Left cardiac atrium (tissue), 4 donors: ENCODE measurements around the gene AGAP5. TPM values are rescaled to one million over a fixed set of nuclear protein-coding genes. Genes with fewer than 3 reads are reported as not detected.

Source experiments
- ATAC-seq, 2 donors: fragments of 200-7000 bp; cut with Tn5 transposase; one replicate each; pipeline ENCODE4 v1.9.1; 2020; ENCODE audit warnings: mild to moderate bottlenecking in 2 of 2, moderate library complexity in 2 of 2
- DNase-seq: peaks from one replicate; pipeline ENCODE4 v3.0.0-alpha.2; 2020
- intact Hi-C, 2 donors: fragments of 100-400 bp; cut with DNase I; formaldehyde crosslinking; loops; one replicate each; pipeline versions ENCODE4 v1.14.1 to v1.15.1; 2022 to 2023
- total RNA-seq, 2 donors: library from RNA; stranded (reverse); fragmentation: NEBNext Ultra II Directional; extraction: Animal tissue kit (Norgen Biotek cat#: 25700); gene quantifications; one replicate each; pipeline ENCODE4 v1.2.1, GENCODE V29; 2021
- donor health status: DM: no; HTN: yes; CAD: no.
- donor health status: DM: no; HTN: yes; CAD: no; lungs with severe emphysema.
- donor health status: DM: yes; HTN: yes; CAD: no.
- donor health status: Dilated cardiomyopathy.

AGAP5 gene
- total RNA-seq, 2 donors from 2014 or later, result 4.2 to 4.4 TPM

DNA sequence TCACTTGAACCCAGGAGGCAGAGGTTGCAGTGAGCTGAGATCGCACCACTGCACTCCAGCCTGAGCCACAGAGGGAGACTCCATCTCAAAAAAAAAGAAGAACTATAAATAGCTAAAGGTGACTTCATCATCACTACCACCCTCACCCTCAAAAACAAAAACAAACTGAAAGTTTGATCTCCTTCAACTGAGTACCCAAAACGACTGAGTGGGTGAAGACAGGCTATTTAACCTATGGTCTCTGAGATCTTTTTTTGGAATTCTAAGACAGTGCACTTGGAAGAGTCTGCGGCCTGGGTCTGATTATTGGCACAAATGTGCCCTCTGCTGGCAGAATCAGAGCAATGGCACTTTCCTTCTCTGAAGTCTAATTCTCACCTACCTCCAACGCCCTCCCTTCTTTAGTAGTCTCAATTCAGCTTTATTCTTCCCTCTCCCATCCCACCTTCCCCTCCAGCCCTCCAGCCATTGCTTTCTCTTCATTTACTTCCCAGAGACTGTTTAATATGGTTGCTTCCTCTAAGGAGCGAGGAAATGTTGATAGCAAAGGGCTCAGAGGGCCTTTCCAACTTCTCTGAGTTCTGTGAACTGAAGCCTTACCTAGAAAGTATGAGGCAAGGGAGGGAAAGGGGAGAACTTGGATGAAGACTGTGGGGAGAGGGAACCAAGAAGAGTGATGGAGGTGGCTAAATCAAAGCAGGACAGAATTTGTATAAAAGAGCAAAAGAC is 53.7 kb downstream of the AGAP5 start:
- peak; percentile 58 for DNase-seq
- intact Hi-C loops, result loop anchor here in 1 of 2 donors (1.0 to 5.0 kb wide), 2 partner anchors 67 to 115 kb away; no protein-coding TSS in a partner anchor
- ATAC-seq, result peak; percentile 16 to 28

DNA sequence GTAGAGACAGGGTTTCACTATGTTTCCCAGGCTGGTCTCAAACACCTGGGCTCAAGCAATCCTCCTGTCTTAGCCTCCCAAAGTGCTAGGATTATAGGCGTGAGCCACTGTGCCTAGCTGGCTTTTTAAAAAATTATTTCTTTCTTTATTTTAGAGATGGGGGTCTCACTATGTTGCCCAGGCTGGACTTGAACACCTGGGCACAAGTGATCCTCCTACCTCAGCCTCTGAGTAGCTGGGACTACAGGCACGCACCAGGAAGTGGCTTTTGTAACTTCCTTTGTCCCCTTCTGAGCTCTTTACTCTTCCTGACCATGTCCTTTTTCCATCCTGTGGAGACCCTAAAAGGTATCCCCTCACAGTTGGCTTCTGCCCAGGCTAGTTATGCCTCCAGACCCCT is 54.5 kb downstream of the AGAP5 start:
- no peak for ATAC-seq
- no peak for DNase-seq
- intact Hi-C loops, result loop anchor here in 1 of 2 donors (5.0 kb wide), 1 partner anchor 66 kb away; no protein-coding TSS in a partner anchor

DNA sequence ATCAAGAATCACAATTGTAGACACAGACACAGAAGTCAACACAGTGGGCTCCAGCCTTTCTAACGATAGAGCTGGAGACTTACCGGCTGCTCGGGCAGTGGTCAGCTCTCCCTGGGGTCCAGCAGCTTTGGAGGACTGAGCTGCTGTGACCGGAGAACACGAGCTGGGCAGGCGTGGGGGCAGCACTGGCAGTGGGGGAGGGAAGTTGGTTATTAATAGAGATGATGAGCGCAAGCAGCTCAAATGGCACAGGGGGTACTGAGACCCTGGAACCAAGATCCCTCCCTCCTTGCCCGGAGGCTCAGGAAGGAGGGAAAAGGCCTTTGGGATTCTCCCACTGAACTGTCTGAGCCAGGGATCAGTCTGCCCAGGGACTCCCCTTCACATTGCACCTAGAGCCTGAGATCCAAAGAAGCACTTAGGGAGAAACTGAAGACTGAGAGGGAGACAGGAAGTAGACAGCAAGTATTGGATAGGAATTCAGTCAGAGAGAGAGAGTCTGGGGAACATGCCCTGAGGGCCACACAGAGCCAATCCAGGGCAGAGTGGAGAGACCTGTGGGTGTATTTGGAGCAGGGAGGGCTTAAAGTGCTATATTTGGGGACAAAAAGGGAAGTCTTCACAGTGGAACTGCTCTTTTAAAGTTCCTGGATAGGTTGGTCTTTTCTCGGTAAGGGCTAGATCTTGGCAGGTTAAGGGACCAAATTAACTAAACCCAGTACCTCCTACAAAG is 56.4 kb downstream of the AGAP5 start, which contains the start of gene MYOZ1:
MYOZ1 (minus strand) TSS at position 147 of the 733 bp plus-strand sequence. CDS start 1,457 bp downstream, outside the sequence.
- no peak for DNase-seq
- ATAC-seq, result peak in 1 of 2 donors; percentile 31
- intact Hi-C loops, result loop anchor here in 1 of 2 donors (5.0 kb wide), 1 partner anchor 64 kb away; no protein-coding TSS in a partner anchor

DNA sequence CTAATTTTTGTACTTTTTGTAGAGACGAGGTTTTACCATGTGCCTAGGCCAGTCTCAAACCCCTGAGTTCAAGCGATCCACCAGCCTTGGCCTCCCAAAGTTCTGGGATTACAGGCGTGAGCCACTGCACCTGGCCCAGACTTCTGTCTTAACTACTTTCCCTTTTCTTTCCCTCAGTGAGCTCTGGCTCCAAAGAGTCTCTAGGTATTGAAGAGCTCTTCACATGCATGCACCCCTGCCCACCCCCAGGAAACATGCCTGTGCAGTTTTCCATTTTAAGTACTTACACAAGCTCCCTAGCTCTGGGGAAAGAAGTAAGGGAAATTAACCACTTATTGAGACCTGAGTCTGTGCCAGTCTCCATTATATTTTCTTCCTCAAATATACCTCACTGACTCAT is 58.6 kb downstream of the AGAP5 start:
- intact Hi-C loops, result loop anchor here in 1 of 2 donors (2.0 kb wide), 1 partner anchor 108 kb away; no protein-coding TSS in a partner anchor
- ATAC-seq (no peak), DNase-seq (no peak)

DNA sequence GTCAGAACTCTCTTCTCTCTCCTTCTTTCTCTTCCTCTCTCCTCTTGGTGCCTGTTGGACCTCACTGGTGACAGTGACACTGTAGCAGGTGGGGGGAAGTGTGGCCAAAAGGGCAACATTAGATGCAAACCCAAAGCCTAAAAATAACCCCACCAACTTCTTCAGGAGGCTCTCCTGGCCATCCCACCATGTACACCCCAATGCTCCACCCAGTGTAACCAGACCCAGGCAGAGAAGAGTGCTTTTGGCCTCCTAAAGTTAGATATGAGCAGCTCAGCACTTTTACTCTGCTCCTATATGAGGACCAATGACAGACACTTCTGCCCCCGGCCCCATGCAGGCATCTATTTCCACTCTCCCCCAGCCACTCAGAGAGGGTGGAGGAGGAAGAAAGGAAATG is 62.1 kb downstream of the AGAP5 start:
- no peak for DNase-seq
- ATAC-seq, result no peak
- intact Hi-C loops, result no loop called here

DNA sequence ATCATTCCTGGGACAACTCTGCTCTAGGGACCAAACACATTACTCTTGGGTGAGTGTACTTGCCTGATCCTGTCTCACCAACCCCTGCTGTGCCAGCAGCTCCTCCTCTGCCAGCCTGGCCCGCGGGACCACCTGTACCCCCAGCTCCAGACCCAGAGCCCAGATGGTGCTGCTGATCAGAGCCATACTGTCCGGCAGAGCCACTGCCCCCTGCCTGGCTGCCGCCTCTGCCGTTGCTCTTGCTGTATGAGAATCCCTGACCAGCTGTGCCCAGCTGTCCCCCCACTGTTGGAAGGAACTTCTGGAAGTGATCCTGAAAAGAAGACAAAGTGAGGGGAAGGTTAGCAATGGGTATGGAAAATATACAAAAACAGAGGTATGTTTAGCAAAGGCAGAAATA is 63.5 kb downstream of the AGAP5 start:
- DNase-seq, result no peak
- intact Hi-C loops, result no loop called here
- ATAC-seq, result no peak

DNA sequence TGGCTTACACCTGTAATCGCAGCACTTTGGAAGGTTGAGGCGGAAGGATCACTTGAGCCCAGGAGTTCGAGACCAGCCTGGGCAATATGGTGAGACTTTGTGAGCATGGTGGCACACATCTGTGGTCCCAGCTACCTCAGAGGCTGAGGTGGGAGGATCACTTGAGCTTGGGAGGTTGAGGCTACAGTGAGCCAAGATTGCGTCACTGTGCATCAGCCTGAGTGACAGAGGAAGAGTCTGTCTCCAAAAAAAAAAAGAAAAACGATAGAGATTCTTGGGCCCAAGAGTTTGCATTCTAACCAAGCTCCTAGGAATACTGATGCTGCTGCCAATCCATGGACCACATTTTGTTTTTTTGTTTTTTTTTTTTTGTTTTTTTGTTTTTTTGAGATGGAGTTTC is 68.7 kb downstream of the AGAP5 start:
- ATAC-seq, result no peak
- no peak for DNase-seq
- intact Hi-C loops, result no loop called here

DNA sequence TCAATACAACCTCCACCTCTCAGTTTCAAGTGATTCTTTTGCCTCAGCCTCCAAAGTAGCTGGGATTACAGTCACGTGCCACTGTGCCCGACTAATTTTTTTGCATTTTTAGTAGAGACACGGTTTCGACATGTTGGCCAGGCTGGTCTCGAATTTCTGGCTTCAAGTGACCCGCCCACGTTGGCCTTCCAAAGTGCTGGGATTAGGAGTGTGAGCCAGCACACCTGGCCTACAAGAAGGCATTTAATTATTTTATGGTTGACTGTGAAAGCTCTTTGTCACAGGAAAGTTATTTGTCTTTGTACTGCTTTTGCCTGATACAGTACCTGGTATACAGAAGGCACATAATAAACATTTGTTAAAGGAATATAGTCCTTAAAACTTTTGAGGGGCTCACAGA is 69.5 kb downstream of the AGAP5 start:
- ATAC-seq, result no peak
- intact Hi-C loops, result no loop called here

DNA sequence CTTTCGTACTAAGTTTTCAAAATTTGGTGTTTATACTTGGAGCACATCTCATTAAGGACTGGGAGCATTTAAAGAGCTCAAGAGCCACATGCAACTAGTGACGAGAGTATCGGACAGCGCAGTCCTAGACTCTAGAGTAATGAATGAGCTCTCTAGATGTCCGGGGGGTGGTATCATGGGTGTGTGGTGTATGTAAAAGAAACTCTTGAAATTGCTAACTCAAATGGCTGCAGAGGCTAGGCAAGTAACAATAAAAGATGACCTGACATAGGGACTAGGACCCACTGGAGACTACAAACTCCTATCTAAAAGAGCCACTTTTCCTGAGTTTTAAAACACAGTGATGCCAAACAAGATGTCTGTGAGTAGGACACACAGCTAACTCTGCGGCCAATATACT is 70.6 kb downstream of the AGAP5 start:
- intact Hi-C loops, result no loop called here
- ATAC-seq (no peak), DNase-seq (no peak)

More for the DNA sequence above, 69.5 kb downstream of the AGAP5 start:
- DNase-seq, result no peak

DNA sequence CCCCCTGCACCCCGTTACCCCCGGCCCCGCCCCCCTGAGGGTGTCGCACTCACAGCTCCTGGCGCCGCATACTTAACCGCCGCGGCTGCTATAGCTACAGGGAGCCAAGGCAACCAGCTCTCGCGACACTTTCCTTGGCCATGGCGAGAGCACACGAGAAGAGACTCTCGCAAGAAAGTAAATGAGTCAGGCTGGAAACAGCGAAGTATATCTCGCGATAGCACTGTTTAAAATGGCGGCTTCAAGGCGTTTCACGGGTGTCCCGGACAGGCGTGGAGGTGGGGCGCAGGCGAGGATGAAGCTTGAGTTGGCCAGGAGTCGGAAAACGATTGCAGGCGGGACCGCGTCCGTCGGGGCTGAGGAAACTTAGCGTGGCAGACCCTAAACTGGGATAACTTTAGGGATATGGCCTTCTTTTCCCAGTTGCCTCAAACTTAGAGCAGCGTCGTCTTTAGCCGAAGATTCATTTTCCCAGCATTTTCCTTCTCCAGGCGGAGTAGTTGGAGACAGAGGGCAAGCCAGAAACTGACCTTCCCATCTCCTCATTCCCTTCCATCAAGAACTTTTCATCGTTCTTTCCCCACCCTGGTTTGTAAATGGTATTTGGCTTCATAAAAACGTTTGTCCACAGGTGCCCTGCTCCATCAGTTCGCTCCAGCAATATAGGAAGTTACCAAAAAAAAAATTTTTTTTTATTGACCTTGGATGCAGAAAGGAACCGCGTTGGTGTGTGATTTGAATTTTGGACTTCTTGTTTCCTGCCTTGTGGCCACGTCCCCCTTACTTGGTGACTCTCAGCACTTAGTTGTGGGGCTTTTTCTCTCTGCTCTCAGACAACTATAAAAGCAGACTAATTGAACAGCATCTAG is 71.8 kb downstream of the AGAP5 start:
- intact Hi-C loops, result no loop called here

DNA sequence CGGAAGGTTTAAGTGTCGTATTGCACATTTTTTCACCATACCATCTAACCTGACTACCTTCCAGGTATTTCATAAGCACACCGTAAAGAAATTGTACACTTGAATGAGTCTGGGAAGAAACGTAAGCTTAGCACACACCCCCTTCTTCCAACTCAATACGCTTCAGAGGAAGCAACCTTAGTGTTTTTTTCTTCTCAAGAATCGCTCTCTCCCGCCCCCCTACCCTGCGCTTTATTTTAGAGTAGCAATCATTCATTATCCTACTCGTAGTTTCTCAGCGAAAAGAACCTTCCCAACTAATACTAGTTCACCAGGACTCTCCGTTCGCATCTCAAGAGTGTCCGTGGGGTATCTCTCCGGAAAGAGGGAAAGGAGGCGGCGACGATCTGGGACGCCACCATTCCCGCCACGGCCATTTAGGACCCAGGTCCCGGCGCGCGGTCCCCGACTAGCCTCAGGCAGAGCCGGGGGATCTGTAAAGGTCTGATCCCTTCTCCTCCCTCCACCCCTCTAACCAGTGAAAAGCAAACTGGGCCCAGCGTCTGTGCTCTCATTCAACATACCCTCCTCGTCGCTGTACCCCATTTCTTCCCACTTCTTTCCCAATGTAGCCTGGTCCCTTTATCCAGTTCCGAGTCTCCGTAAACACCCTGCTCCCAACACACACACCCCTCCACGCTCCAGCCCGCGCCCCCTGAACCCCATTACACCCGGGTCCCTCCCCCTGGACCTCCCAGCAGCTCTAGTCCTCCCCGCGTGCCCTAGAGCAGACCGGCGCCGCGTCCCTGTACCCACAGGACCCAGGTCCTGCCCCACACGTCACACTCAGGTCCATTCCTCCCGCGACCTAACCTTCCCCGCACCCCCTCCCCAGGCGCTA is 72.7 kb downstream of the AGAP5 start:
- intact Hi-C loops, result no loop called here
- peak; percentile 33 for DNase-seq
- ATAC-seq, result peak; percentile 66 to 80

More for the DNA sequence above, 71.8 kb downstream of the AGAP5 start:
- DNase-seq (peak; percentile 94), ATAC-seq (peak; percentile 99)

Other genes with a start within 250 kb of the AGAP5 start
- gene PPP3CB, start 202.1 kb downstream of the AGAP5 start, total RNA-seq, result 10 to 100 TPM; 44.0 to 45.7 TPM
- 10 to 100 TPM; 30.5 to 47.8 TPM for gene USP54, start 106.8 kb downstream of the AGAP5 start, total RNA-seq
- 10 to 100 TPM in 1 of 2 donors, 1 to 10 TPM in 1; 2.1 to 13.1 TPM for gene MYOZ1, start 56.6 kb downstream of the AGAP5 start, total RNA-seq
- 100 to 1,000 TPM; 165 to 219 TPM for gene SYNPO2L, start 42.1 kb downstream of the AGAP5 start, total RNA-seq
- 10 to 100 TPM; 42.9 to 52.6 TPM for gene SEC24C, start 46.3 kb upstream of the AGAP5 start, total RNA-seq
- 10 to 100 TPM; 21.7 to 24.7 TPM for gene CHCHD1, start 83.9 kb upstream of the AGAP5 start, total RNA-seq
- gene ZSWIM8, start 87.5 kb upstream of the AGAP5 start, total RNA-seq, result 10 to 100 TPM; 50.7 to 61.6 TPM
- 10 to 100 TPM; 14.1 to 20.2 TPM for gene NDST2, start 113.5 kb upstream of the AGAP5 start, total RNA-seq
- 10 to 100 TPM; 12.0 to 12.4 TPM for gene CAMK2G, start 176.4 kb upstream of the AGAP5 start, total RNA-seq
- 10 to 100 TPM in 1 of 2 donors, 1 to 10 TPM in 1; 9.2 to 20.1 TPM for gene PLAU, start 213.0 kb upstream of the AGAP5 start, total RNA-seq